Muscle layer of colon (tissue), 2 donors: ENCODE data around the gene NEAT1.

Experiments
- H3K27ac ChIP-seq: one replicate; pipeline ENCODE4 v1.7.0; 2013; ENCODE audit warnings: low read depth, mild to moderate bottlenecking, low read length, moderate library complexity
- H3K27me3 ChIP-seq, 2 donors: one replicate each; pipeline ENCODE4 v1.7.0; 2013; ENCODE audit warnings: low read length in 2 of 2, mild to moderate bottlenecking in 2 of 2; ENCODE audit not compliant: insufficient read depth in 2 of 2, control insufficient read depth in 1 of 2
- H3K36me3 ChIP-seq: one replicate; pipeline ENCODE4 v1.7.0; 2013; ENCODE audit warnings: mild to moderate bottlenecking, low read length; ENCODE audit not compliant: insufficient read depth
- H3K4me1 ChIP-seq: one replicate; pipeline ENCODE4 v1.7.0; 2013; ENCODE audit warnings: mild to moderate bottlenecking, low read length; ENCODE audit not compliant: insufficient read depth
- H3K4me3 ChIP-seq, 2 donors: one replicate each; pipeline ENCODE4 v1.7.0; 2013; ENCODE audit warnings: low read length in 2 of 2, low read depth in 1 of 2, mild to moderate bottlenecking in 1 of 2, moderate library complexity in 1 of 2
- H3K9ac ChIP-seq: one replicate; pipeline ENCODE4 v1.7.0; 2013; ENCODE audit warnings: low read length
- H3K9me3 ChIP-seq: one replicate; pipeline ENCODE4 v1.7.0; 2013; ENCODE audit warnings: mild to moderate bottlenecking, low read length
- donor health status: abdominal sarcoma.
- donor health status: Adenocarcinoma of cecum.

NEAT1 gene

GRCh38 chr11:65381716-65382032 is 40.9 kb upstream of the NEAT1 start:
- H3K27me3 ChIP-seq = no peaks in the 10 kb centered on the region
- peak overlapping the region; percentile 87 for H3K9ac ChIP-seq
- H3K27ac ChIP-seq = peak overlapping the region; percentile 98
- H3K36me3 ChIP-seq = no peaks in the 10 kb centered on the region
- no peaks in the 10 kb centered on the region for H3K9me3 ChIP-seq
- H3K4me1 ChIP-seq = peaks cover 41% of the 10 kb centered on the region
- H3K4me3 ChIP-seq = peak overlapping the region; percentile 58 to 63

DNA sequence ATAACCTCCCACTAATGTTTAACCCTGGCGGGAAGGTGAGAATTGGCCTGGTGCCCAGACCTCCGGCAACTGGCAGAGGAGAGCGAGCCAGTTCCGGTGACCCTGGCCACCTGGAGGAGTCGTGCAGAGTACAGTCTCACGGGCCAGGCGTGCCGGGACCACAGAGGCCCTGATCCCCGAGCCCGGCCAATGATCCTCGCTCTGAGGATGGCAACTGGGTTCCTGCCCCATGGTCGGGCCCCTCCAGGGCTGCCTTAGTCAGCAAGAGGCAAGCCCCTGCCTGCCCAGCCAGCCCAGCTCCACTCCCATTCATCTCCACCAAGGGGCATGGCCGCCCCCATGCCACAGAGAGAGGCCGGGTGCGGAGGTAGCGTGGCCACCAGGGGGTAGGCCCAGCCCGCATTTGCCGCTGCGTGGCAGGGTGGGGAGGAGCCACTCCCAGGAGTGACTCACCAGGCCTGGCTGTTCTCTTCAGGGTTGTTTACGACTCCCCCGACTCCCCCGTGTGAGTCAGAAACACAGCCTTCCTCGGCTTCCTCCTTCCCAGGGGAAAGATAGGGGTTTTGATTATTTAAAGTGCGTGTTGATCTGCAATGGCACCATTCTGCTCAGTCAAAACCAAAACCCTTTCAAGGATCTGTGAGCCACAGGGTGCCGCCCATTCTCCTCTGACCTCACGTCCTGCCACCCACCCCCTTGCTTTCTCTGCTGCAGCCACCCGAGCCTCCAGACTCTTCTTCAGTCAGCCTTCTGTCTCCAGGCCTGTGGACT is 40.4 kb upstream of the NEAT1 start, which contains the start of gene SLC25A45:
Gene SLC25A45 (minus strand): TSS at position 614 of the 771 bp plus-strand sequence. CDS start 695 bp downstream, outside the sequence.
- no peaks in the 10 kb centered on the region for H3K27me3 ChIP-seq
- H3K4me3 ChIP-seq = peak within 1 kb of the TSS; percentile 58 to 63
- H3K9ac ChIP-seq = peak within 1 kb of the TSS; percentile 87
- peak within 1 kb of the TSS; percentile 98 for H3K27ac ChIP-seq
- peaks cover 45% of the 10 kb centered on the region for H3K4me1 ChIP-seq
- no peaks in the 10 kb centered on the region for H3K9me3 ChIP-seq
- H3K36me3 ChIP-seq = no peaks in the 10 kb centered on the region

- Histone ChIP-seq H3K9me3 (no peaks in the 10 kb centered on the region), H3K4me3 (peak overlapping the region; percentile 7 to 63), H3K4me1 (peaks cover 49% of the 10 kb centered on the region), H3K9ac (peak overlapping the region; percentile 87), H3K27ac (peak overlapping the region; percentile 98), H3K27me3 (no peaks in the 10 kb centered on the region), H3K36me3 (no peaks in the 10 kb centered on the region)
These were observed 39.7 kb upstream of the NEAT1 start for GRCh38 chr11:65382804-65383368.

GRCh38 chr11:65383778-65384177 is 38.8 kb upstream of the NEAT1 start:
- no peak overlapping the region for H3K4me3 ChIP-seq
- no peaks in the 10 kb centered on the region for H3K36me3 ChIP-seq
- H3K27me3 ChIP-seq = no peaks in the 10 kb centered on the region
- no peak overlapping the region for H3K9ac ChIP-seq
- H3K4me1 ChIP-seq = peaks cover 58% of the 10 kb centered on the region
- H3K27ac ChIP-seq = peak overlapping the region; percentile 50
- no peaks in the 10 kb centered on the region for H3K9me3 ChIP-seq

- Histone ChIP-seq H3K36me3 (no peaks in the 10 kb centered on the region), H3K9ac (peak overlapping the region; percentile 33), H3K9me3 (no peaks in the 10 kb centered on the region), H3K27ac (peak overlapping the region; percentile 99), H3K4me1 (peaks cover 61% of the 10 kb centered on the region), H3K27me3 (no peaks in the 10 kb centered on the region), H3K4me3 (no peak overlapping the region)
These were observed 38.2 kb upstream of the NEAT1 start for GRCh38 chr11:65384301-65384889.

- peak within 1 kb of the TSS; percentile 86 for H3K9ac ChIP-seq
- H3K27me3 ChIP-seq = no peaks in the 10 kb centered on the region
- H3K4me3 ChIP-seq = peak within 1 kb of the TSS; percentile 76 to 79
- H3K9me3 ChIP-seq = no peaks in the 10 kb centered on the region
- no peaks in the 10 kb centered on the region for H3K36me3 ChIP-seq
- H3K27ac ChIP-seq = peak within 1 kb of the TSS; percentile 99
- H3K4me1 ChIP-seq = peaks cover 61% of the 10 kb centered on the region
These were observed 36.1 kb upstream of the NEAT1 start, which contains the start of gene FRMD8 for GRCh38 chr11:65386307-65387140. TSS of gene FRMD8 (plus strand) at chr11:65386637. CDS start at chr11:65387037, 400 bp downstream.

- Histone ChIP-seq H3K36me3 (peaks cover 7% of the 10 kb centered on the region), H3K27me3 (no peaks in the 10 kb centered on the region), H3K4me3 (no peak overlapping the region), H3K9ac (no peak overlapping the region), H3K27ac (no peak overlapping the region), H3K4me1 (peaks cover 41% of the 10 kb centered on the region), H3K9me3 (no peaks in the 10 kb centered on the region)
These were observed 33.9 kb upstream of the NEAT1 start for GRCh38 chr11:65388731-65389130.

- Histone ChIP-seq H3K4me3 (no peak overlapping the region), H3K27me3 (no peaks in the 10 kb centered on the region), H3K9me3 (no peaks in the 10 kb centered on the region), H3K27ac (no peak overlapping the region), H3K36me3 (peaks cover 9% of the 10 kb centered on the region), H3K9ac (no peak overlapping the region), H3K4me1 (peaks cover 34% of the 10 kb centered on the region)
These were observed 33.2 kb upstream of the NEAT1 start for GRCh38 chr11:65389294-65389980.

- peaks cover 25% of the 10 kb centered on the region for H3K4me1 ChIP-seq
- H3K9me3 ChIP-seq = no peaks in the 10 kb centered on the region
- no peaks in the 10 kb centered on the region for H3K27me3 ChIP-seq
- H3K9ac ChIP-seq = no peak overlapping the region
- peaks cover 14% of the 10 kb centered on the region for H3K36me3 ChIP-seq
- no peak overlapping the region for H3K27ac ChIP-seq
- no peak overlapping the region for H3K4me3 ChIP-seq
These were observed 32.3 kb upstream of the NEAT1 start for GRCh38 chr11:65390099-65390941.

DNA sequence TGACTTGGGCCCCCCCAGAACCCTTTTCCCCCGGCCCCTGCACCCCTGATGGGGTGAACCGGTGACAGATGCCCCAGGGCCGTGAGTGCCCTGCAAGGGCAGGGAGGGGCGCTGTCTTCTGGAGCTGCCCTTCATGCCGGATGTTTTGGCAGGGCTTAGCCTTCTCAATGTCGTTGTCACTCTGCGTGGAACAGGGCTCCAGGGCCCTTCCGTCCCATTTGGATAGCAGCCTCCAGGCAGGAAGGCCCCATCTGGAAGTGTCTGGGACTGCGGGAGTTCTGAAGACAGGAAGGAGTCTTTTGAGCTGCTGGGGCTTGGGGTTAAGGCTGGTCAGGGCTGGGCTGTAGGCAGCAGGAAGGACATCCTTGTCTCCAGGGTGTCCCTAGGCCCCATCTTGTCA is 31.6 kb upstream of the NEAT1 start:
- Histone ChIP-seq H3K4me1 (peaks cover 23% of the 10 kb centered on the region), H3K9me3 (no peaks in the 10 kb centered on the region), H3K4me3 (no peak overlapping the region), H3K36me3 (peaks cover 14% of the 10 kb centered on the region), H3K27me3 (no peaks in the 10 kb centered on the region), H3K9ac (no peak overlapping the region), H3K27ac (no peak overlapping the region)
